CD14-positive monocyte (primary cell): Measurements from ENCODE around the gene PPP2R2C. TPM values are rescaled to one million over a fixed set of nuclear protein-coding genes. Genes with fewer than 3 reads are reported as not detected.

ENCODE experiments used
- DNase-seq, 3 donors: peaks; one replicate each; pipeline ENCODE4 v3.0.0-alpha.2; 2011 to 2022
- H2AFZ ChIP-seq: 2 replicates; pipeline ENCODE4 v1.6.0; 2012; ENCODE audit warnings: mild to moderate bottlenecking, low read depth, low read length, inconsistent platforms; ENCODE audit not compliant: insufficient read depth, poor library complexity, severe bottlenecking
- H3K27ac ChIP-seq, 2 donors: 1 replicate in 1 of 2; 2 replicates in 1 of 2; pipeline ENCODE4 v1.5.1; 2012 to 2013; ENCODE audit warnings: low read length in 2 of 2, control low read depth in 1 of 2, inconsistent platforms in 1 of 2, low read depth in 1 of 2, mild to moderate bottlenecking in 1 of 2
- H3K27me3 ChIP-seq, 2 donors: one replicate each; pipeline versions ENCODE4 v1.6.0 to v1.6.1; 2011 to 2013; ENCODE audit warnings: low read length in 2 of 2; ENCODE audit not compliant: control insufficient read depth in 2 of 2, insufficient read depth in 2 of 2
- H3K36me3 ChIP-seq, 2 donors: replicated peaks in 1 of 2; 1 replicate in 1 of 2; 2 replicates in 1 of 2; pipeline versions ENCODE4 v1.5.1 to v1.6.1; 2012 to 2013; ENCODE audit warnings: low read length in 2 of 2, control low read depth in 1 of 2, inconsistent platforms in 1 of 2, mild to moderate bottlenecking in 1 of 2; ENCODE audit not compliant: insufficient read depth in 2 of 2, control insufficient read depth in 1 of 2
- H3K4me1 ChIP-seq, 2 donors: 1 replicate in 1 of 2; 2 replicates in 1 of 2; pipeline versions ENCODE4 v1.5.1 to v1.6.1; 2012 to 2013; ENCODE audit warnings: low read length in 2 of 2, control low read depth in 1 of 2, inconsistent platforms in 1 of 2, mild to moderate bottlenecking in 1 of 2, moderate library complexity in 1 of 2; ENCODE audit not compliant: insufficient read depth in 2 of 2, control insufficient read depth in 1 of 2
- H3K4me2 ChIP-seq: replicated peaks from 2 replicates; pipeline ENCODE3; 2012; ENCODE audit warnings: low read length, moderate library complexity, mild to moderate bottlenecking; ENCODE audit not compliant: poor library complexity, severe bottlenecking; ENCODE audit errors: extremely low read depth
- H3K4me3 ChIP-seq, 3 experiments: fragments of 200-600 bp in 1 of 3; sonication (generic) in 1 of 3; replicated peaks in 1 of 3; 1 replicate in 2 of 3; 2 replicates in 1 of 3; pipeline ENCODE4 v1.5.1; 2011 to 2013; ENCODE audit warnings: low read length in 3 of 3, mild to moderate bottlenecking in 3 of 3, control low read depth in 2 of 3, low read depth in 2 of 3, inconsistent platforms in 1 of 3, moderate library complexity in 1 of 3
- H3K79me2 ChIP-seq: 2 replicates; pipeline ENCODE4 v1.6.0; 2012; ENCODE audit warnings: mild to moderate bottlenecking, control low read depth, inconsistent platforms, low read length, moderate library complexity; ENCODE audit not compliant: insufficient read depth
- H3K9ac ChIP-seq: 2 replicates; pipeline ENCODE4 v1.6.0; 2017; ENCODE audit warnings: low read length, mild to moderate bottlenecking; ENCODE audit not compliant: insufficient read depth, poor library complexity, severe bottlenecking
- H3K9me3 ChIP-seq, 2 donors: replicated peaks in 1 of 2; 1 replicate in 1 of 2; 2 replicates in 1 of 2; pipeline versions ENCODE4 v1.5.1 to v1.6.1; 2012 to 2013; ENCODE audit warnings: low read length in 2 of 2, control low read depth in 1 of 2; ENCODE audit not compliant: control insufficient read depth in 1 of 2, insufficient read depth in 1 of 2
- H4K20me1 ChIP-seq: 2 replicates; pipeline ENCODE4 v1.6.0; 2012; ENCODE audit warnings: mild to moderate bottlenecking, low read length, control low read depth, moderate library complexity; ENCODE audit not compliant: insufficient read depth
- H3K27ac Mint-ChIP-seq, 7 donors: one replicate each; pipeline ENCODE4 v1.8.0; 2020; ENCODE audit warnings: mild to moderate bottlenecking in 7 of 7, mixed read lengths in 7 of 7, moderate library complexity in 6 of 7, inconsistent platforms in 2 of 7
- H3K27me3 Mint-ChIP-seq, 3 donors: one replicate each; pipeline ENCODE4 v1.8.0; 2021 to 2022; ENCODE audit warnings: low read depth in 3 of 3, mild to moderate bottlenecking in 3 of 3, mixed read lengths in 3 of 3, moderate library complexity in 3 of 3, inconsistent platforms in 1 of 3
- H3K36me3 Mint-ChIP-seq, 2 donors: one replicate each; pipeline ENCODE4 v1.8.0; 2020; ENCODE audit warnings: mixed read lengths in 2 of 2, inconsistent platforms in 1 of 2, mild to moderate bottlenecking in 1 of 2
- H3K4me1 Mint-ChIP-seq: one replicate; pipeline ENCODE4 v1.8.0; 2020; ENCODE audit warnings: mild to moderate bottlenecking, mixed read lengths
- H3K4me3 Mint-ChIP-seq, 2 donors: one replicate each; pipeline ENCODE4 v1.8.0; 2020; ENCODE audit warnings: mild to moderate bottlenecking in 2 of 2, mixed read lengths in 2 of 2, moderate library complexity in 1 of 2
- H3K9me3 Mint-ChIP-seq, 7 donors: one replicate each; pipeline ENCODE4 v1.8.0; 2020 to 2022; ENCODE audit warnings: mixed read lengths in 7 of 7, mild to moderate bottlenecking in 6 of 7, moderate library complexity in 6 of 7, inconsistent platforms in 2 of 7
- WGBS: methylation state at CpG from one replicate; pipeline ENCODE4 v1.1.5; 2013; ENCODE audit warnings: missing lambda C conversion rate; ENCODE audit not compliant: insufficient coverage; 5-methylcytosine and 5-hydroxymethylcytosine counted together
- intact Hi-C, 2 donors: fragments of 100-400 bp; cut with micrococcal nuclease; formaldehyde crosslinking; loops; one replicate each; pipeline versions ENCODE4 v1.15.0 to v1.15.1; 2023
- polyA plus RNA-seq, 3 donors: library from polyadenylated mRNA; depleted of rRNA in 1 of 3; unstranded in 2 of 3; stranded (reverse) in 1 of 3; fragments of 300-500 nt in 2 of 3; fragments of >200 nt in 1 of 3; fragmentation: Illumina TruSeq in 2 of 3; gene quantifications; 1 replicate in 2 of 3; 2 replicates in 1 of 3; pipeline ENCODE4 v1.2.3, GENCODE V29; 2012 to 2021
- TF ChIP-seq, protein P1 (sequence below): fragments of 200-600 bp; IDR thresholded peaks from one replicate; pipeline ENCODE4 v1.8.0; 2022; ENCODE audit warnings: antibody characterized with exemption, mild to moderate bottlenecking

Gene PPP2R2C
- polyA plus RNA-seq, 3 donors, result not detected

DNA sequence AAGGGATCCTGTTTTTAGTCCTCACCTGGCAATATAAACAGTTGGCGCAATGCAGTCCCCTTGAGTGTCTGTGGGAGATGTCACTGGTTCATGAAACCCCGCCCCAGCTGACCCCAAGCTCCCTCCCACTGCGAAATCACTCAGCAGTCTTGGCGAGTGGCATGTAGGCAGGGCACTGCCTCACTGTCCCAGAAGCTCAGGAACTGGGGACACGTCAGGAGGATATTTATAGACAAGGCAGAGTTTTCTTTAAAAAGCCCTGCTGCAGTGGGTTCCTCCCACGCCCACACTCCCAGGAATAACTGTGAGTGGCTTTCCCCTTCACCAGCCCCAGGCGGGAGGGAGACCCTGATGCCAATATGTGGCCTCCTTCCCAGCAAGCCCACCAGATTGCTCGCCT lies 44.3 kb upstream of the PPP2R2C start:
- peaks cover 0 to 7% of the 10 kb centered on the region in 2 donors for H3K9me3 ChIP-seq
- H3K27ac ChIP-seq, result no peak overlapping the region
- H3K4me3 ChIP-seq, result no peak overlapping the region
- no peaks in the 10 kb centered on the region for H3K27me3 ChIP-seq
- H3K36me3 Mint-ChIP-seq, result no peaks in the 10 kb centered on the region
- DNase-seq, result no peak
- peaks cover 0 to 10% (median 3%) of the 10 kb centered on the region in 7 donors for H3K9me3 Mint-ChIP-seq
- intact Hi-C loops, result no loop called here
- H3K27ac Mint-ChIP-seq, result no peak overlapping the region
- H3K9ac ChIP-seq, result no peak overlapping the region
- no peaks in the 10 kb centered on the region for H4K20me1 ChIP-seq
- no peaks in the 10 kb centered on the region for H3K36me3 ChIP-seq
- H3K79me2 ChIP-seq, result no peaks in the 10 kb centered on the region
- H2AFZ ChIP-seq, result no peak overlapping the region
- no peak overlapping the region for H3K4me3 Mint-ChIP-seq
- peaks cover 7 to 24% (median 16%) of the 10 kb centered on the region in 3 donors for H3K27me3 Mint-ChIP-seq
- 100% methylated on average over 2 of the region's 8 CpGs for WGBS
- TF ChIP-seq, protein P1, sequence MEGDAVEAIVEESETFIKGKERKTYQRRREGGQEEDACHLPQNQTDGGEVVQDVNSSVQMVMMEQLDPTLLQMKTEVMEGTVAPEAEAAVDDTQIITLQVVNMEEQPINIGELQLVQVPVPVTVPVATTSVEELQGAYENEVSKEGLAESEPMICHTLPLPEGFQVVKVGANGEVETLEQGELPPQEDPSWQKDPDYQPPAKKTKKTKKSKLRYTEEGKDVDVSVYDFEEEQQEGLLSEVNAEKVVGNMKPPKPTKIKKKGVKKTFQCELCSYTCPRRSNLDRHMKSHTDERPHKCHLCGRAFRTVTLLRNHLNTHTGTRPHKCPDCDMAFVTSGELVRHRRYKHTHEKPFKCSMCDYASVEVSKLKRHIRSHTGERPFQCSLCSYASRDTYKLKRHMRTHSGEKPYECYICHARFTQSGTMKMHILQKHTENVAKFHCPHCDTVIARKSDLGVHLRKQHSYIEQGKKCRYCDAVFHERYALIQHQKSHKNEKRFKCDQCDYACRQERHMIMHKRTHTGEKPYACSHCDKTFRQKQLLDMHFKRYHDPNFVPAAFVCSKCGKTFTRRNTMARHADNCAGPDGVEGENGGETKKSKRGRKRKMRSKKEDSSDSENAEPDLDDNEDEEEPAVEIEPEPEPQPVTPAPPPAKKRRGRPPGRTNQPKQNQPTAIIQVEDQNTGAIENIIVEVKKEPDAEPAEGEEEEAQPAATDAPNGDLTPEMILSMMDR, result no peak
- H3K4me1 ChIP-seq, result no peaks in the 10 kb centered on the region
- H3K4me2 ChIP-seq, result no peak overlapping the region
- no peaks in the 10 kb centered on the region for H3K4me1 Mint-ChIP-seq

DNA sequence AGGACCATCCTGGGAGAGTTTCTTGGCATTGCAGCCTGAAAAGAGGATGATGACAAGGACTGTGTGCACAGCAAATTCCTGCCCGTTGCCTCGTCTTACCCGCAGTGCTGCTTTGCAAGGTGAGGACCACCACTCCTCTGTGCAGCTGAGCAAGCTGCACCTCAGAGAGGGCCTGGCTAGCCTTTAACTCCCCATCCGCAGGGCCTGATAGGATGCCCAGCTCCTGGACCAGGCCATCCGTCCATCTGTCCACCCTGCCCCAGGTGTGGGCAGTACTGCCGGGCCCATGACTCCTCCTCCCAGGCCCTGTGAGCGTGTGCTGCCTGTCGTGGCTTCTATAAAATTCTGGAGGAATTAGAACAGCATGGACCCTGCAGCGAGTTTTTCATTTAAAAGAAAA lies 43.9 kb upstream of the PPP2R2C start:
- 87% methylated on average over 6 of the region's 9 CpGs for WGBS

More for the DNA sequence above, 43.9 kb upstream of the PPP2R2C start:
- H3K4me3 ChIP-seq, result no peak overlapping the region
- H3K4me1 ChIP-seq, result no peaks in the 10 kb centered on the region
- TF ChIP-seq, protein P1, result no peak
- Mint-ChIP-seq H3K36me3 (no peaks in the 10 kb centered on the region), H3K9me3 (peaks cover under 1 to 10% (median 4%) of the 10 kb centered on the region in 7 donors), H3K27me3 (peaks cover 7 to 24% (median 16%) of the 10 kb centered on the region in 3 donors), H3K27ac (no peak overlapping the region), H3K4me1 (no peaks in the 10 kb centered on the region), H3K4me3 (no peak overlapping the region)
- no peak overlapping the region for H3K4me2 ChIP-seq
- H3K27ac ChIP-seq, result no peak overlapping the region
- no peaks in the 10 kb centered on the region for H4K20me1 ChIP-seq
- H2AFZ ChIP-seq, result no peak overlapping the region
- H3K36me3 ChIP-seq, result no peaks in the 10 kb centered on the region
- no peaks in the 10 kb centered on the region for H3K27me3 ChIP-seq
- H3K79me2 ChIP-seq, result no peaks in the 10 kb centered on the region
- intact Hi-C loops, result no loop called here
- DNase-seq, result no peak
- peaks cover 1 to 7% of the 10 kb centered on the region in 2 donors for H3K9me3 ChIP-seq
- no peak overlapping the region for H3K9ac ChIP-seq
